Left ventricle myocardium superior (tissue), 1 donor: ENCODE measurements around the gene EIF4A3. TPM values are rescaled to one million over a fixed set of nuclear protein-coding genes. Genes with fewer than 3 reads are reported as not detected.
"Not testable (repeated sequence)": the region's sequence is repeated elsewhere in the genome, so short reads cannot be mapped to it uniquely, and the experiment has no call there.

Experiments used
- ATAC-seq: fragments of 200-7000 bp; cut with Tn5 transposase; one replicate; pipeline ENCODE4 v1.9.1; 2020; ENCODE audit warnings: mild to moderate bottlenecking, moderate library complexity
- DNase-seq: peaks from one replicate; pipeline ENCODE4 v3.0.0-alpha.2; 2020
- intact Hi-C: fragments of 100-400 bp; cut with micrococcal nuclease; formaldehyde crosslinking; loops from one replicate; pipeline ENCODE4 v1.11.0; 2022
- microRNA-seq: library from miRNA; unstranded; fragments of <30 nt; microRNA quantifications from one replicate; pipeline ENCODE4 v1.2.0, GENCODE V29; 2020; ENCODE audit warnings: borderline number of aligned reads
- total RNA-seq: library from RNA; stranded (reverse); fragmentation: NEBNext Ultra II Directional; extraction: Animal tissue kit (Norgen Biotek cat#: 25700); gene quantifications from one replicate; pipeline ENCODE4 v1.2.1, GENCODE V29; 2021
- donor health status: DM: no; HTN: yes; CAD: no; lungs with severe emphysema.

The EIF4A3 gene
- total RNA-seq, 1 donor from 2014 or later, result 31.6 TPM

DNA sequence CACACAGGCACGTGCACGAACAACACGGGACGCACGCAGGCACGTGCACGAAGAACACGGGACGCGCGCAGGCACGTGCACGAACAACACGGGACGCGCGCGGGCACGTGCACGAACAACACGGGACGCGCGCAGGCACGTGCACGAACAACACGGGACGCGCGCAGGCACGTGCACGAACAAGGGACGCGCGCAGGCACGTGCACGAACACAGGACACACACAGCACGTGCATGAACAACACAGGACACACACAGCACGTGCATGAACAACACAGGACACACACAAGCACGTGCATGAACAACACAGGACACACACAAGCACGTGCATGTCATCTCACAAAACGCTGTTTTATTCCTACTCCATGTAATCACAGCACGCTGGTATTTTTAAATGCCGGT is 56.8 kb downstream of the EIF4A3 start:
- intact Hi-C loops, ATAC-seq, DNase-seq: not testable (repeated sequence)

DNA sequence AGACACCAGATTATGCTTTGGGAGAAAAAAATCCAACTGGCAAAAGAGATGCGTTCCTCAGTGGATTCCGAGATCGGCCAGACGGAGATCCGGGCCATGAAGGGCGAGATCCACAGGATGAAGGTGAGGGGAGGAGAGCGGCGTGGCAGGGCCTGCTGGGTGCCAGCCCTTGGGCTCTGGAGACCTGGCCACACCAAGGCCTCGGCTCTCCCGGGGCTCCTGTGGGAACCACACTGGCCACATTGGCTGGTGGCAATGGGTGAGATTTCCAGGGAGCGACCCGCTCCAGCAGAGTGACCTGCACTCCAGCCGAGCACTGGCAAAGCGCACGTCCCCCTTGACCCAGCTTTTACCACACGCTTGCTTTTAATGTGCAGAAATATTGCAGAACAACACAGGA is 57.2 kb downstream of the EIF4A3 start:
- ATAC-seq (no peak), DNase-seq (no peak)
- intact Hi-C loops, result no loop called here

DNA sequence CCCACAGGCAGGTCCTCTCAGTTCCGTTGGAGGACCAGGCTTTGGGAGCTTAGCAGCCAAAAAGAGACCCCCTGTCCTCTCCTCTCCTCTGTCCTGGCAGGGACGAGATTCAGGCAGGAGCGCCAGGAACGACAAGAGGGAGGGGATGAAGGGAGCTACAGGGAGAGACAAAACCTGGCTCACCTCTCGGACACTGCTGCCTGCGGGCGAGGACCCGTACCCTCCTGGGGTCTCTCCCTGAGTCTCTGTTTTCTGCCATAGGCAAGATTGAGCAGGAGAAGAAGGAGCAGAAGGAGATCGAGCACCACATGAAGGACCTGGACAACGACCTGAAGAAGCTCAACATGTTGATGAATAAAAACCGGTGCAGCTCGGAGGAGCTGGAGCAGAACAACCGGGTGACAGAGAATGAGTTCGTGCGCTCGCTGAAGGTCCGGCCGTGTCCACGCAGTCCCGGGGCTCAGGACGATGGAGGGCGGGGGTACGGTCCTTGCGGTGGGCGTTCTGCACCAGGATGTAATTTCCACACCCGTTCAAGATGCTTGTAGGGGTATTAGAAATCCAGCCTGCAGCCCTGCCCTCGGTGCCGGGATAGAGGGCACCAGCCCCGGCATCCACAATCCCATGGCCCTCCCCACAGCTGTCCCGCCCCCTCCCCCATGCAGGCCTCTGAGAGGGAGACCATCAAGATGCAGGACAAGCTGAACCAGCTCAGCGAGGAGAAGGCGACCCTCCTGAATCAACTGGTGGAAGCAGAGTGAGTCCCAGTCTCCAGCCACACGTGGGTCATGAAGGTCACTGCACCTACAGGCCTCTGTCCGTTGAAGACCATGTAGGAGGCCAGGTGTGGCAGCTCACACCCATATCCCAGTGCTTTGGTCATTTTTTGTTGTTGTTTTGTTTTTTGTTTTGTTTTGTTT is 59.3 kb downstream of the EIF4A3 start:
- DNase-seq (no peak), ATAC-seq (no peak)
- intact Hi-C loops, result no loop called here

DNA sequence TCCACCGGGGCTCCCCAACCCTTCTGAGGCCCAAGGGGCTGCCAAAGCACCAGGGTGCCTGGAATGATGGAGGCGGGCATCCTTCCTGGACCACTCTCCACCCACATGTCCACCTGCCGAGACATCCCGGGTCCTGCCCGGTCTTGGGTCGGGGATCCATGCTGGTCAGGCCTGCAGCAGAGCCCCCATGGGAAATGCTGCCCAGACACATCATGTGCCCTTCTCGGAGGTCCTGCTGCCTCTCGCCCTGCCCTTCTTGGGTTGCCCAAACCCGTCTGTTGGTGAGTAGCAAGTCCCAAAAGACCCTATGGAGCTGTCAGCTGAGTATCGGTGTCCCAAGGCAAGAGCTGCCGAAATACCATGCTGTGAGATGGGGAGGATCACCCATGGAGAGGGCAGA is 60.3 kb downstream of the EIF4A3 start:
- DNase-seq (no peak), ATAC-seq (no peak)
- intact Hi-C loops, result no loop called here

DNA sequence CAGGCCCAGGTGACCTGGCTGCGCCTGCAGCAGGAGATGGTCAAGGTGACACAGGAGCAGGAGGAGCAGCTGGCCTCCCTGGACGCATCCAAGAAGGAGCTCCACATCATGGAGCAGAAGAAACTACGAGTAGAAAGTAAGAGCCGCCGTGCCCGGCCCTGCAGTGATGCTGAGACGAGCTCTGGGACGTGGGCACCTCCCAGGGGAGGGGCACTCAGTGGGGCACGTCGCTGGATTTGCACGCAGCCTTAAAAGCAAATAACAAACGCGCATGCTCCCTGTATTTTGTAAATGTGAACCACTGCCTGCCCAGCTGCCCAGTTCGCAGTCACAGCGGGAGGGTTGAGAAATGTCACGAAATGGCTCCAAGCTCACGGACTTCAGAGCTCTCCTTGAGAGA is 60.8 kb downstream of the EIF4A3 start:
- DNase-seq, result no peak
- intact Hi-C loops, result no loop called here

DNA sequence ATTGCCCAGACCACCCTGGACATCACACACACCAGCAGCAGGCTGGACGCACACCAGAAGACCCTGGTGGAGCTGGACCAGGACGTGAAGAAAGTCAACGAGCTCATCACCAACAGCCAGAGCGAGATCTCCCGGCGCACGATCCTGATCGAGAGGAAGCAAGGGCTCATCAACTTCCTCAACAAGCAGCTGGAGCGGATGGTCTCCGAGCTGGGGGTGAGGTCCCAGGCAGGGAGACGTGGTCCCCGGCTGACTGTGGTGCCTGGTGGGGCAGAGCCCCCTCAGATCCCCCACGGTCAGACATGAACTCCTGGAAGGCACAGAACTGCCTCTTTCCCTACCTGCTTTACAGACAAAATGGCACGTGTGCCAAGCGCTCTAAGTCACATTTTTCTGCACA is 62.2 kb downstream of the EIF4A3 start:
- no peak for ATAC-seq
- no peak for DNase-seq
- intact Hi-C loops, result no loop called here

More for the DNA sequence above, 60.8 kb downstream of the EIF4A3 start:
- ATAC-seq, result no peak

Small RNAs within 50 kb of the gene (microRNA-seq; reads per million reads assigned to microRNA genes)
- gene MIR1268B, result not detected

Other genes starting within 250 kb of the EIF4A3 start
- 13.1 TPM for gene TBC1D16, start 111.3 kb downstream of the EIF4A3 start, total RNA-seq
- gene CCDC40, start 110.5 kb downstream of the EIF4A3 start, total RNA-seq, result 5.8 TPM
- gene GAA, start 45.5 kb downstream of the EIF4A3 start, total RNA-seq, result 45.8 TPM
- gene CARD14, start 22.9 kb upstream of the EIF4A3 start, total RNA-seq, result not detected
- gene SGSH, start 73.2 kb upstream of the EIF4A3 start, total RNA-seq, result 11.4 TPM
- 10.6 TPM for gene SLC26A11, start 73.3 kb upstream of the EIF4A3 start, total RNA-seq
- 25.7 TPM for gene RNF213, start 113.7 kb upstream of the EIF4A3 start, total RNA-seq